Lower leg skin (tissue), 3 donors: ENCODE results near the gene TRIM71.

Source experiments
- POLR2A ChIP-seq, 2 donors: fragments of 450-650 bp; IDR thresholded peaks; one replicate each; pipeline ENCODE4 v1.6.1; 2016 to 2017; ENCODE audit warnings: antibody characterized with exemption in 2 of 2, mild to moderate bottlenecking in 1 of 2, moderate library complexity in 1 of 2
- TF ChIP-seq, protein P1 (sequence below), 3 donors: fragments of 450-650 bp; IDR thresholded peaks; one replicate each; pipeline ENCODE4 v1.5.1; 2016; ENCODE audit warnings: antibody characterized with exemption in 3 of 3, mild to moderate bottlenecking in 3 of 3, moderate library complexity in 2 of 3

DNA sequence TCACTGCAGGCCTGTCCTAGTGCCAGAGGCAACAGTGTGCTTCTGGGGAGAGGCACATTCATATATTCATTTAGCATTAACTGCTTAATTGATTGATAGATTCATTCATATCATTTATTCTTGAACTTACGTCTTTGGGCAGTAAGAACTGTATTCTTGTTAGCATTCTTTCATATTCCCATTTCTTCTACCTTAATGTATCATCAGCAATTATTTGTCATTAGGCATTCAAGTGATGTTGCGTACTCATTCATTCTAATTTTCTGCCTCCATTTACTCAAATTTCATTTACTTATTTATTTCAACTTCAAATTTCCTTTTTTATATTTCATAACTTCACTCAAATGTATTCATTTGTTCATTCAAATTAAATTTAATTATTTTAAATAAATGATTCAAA lies 102.1 kb downstream of the TRIM71 start:
- TF ChIP-seq, protein P1, sequence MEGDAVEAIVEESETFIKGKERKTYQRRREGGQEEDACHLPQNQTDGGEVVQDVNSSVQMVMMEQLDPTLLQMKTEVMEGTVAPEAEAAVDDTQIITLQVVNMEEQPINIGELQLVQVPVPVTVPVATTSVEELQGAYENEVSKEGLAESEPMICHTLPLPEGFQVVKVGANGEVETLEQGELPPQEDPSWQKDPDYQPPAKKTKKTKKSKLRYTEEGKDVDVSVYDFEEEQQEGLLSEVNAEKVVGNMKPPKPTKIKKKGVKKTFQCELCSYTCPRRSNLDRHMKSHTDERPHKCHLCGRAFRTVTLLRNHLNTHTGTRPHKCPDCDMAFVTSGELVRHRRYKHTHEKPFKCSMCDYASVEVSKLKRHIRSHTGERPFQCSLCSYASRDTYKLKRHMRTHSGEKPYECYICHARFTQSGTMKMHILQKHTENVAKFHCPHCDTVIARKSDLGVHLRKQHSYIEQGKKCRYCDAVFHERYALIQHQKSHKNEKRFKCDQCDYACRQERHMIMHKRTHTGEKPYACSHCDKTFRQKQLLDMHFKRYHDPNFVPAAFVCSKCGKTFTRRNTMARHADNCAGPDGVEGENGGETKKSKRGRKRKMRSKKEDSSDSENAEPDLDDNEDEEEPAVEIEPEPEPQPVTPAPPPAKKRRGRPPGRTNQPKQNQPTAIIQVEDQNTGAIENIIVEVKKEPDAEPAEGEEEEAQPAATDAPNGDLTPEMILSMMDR (IDR thresholded peaks at IDR 0.05) = no peak
- no peak for TF ChIP-seq POLR2A (IDR thresholded peaks at IDR 0.05)
